ENCODE results near the gene FHOD3.

DNA sequence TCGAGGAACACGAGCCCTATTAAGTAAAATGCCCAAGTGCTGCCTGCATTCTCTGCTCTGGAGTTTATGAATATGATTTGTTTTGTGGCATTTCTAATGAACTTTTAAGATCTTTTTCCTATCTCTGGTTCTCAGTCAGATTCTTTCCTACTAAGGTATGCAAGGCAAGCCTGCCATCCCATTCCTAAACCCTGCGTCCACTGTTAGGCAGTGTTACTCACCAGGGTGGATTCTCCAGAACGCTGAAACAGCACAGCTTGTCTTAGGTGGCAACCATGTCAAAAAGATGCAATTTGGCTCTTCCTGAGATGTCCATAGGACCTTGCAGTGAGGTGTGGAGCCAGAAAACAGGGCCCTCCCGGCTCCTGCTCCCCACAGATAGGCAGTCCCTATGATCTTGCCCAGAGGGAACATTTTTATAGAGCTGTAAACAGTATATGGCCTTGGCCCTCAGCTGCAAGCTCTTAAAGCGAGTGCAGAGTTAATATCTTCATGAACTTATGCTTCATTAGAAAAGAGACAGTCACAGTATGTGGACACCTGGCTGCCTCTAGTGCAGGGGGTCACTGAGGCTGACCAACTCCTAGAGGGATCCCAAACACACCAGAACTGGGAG lies 446.9 kb downstream of the FHOD3 start:
- TF ChIP-seq, protein P1, sequence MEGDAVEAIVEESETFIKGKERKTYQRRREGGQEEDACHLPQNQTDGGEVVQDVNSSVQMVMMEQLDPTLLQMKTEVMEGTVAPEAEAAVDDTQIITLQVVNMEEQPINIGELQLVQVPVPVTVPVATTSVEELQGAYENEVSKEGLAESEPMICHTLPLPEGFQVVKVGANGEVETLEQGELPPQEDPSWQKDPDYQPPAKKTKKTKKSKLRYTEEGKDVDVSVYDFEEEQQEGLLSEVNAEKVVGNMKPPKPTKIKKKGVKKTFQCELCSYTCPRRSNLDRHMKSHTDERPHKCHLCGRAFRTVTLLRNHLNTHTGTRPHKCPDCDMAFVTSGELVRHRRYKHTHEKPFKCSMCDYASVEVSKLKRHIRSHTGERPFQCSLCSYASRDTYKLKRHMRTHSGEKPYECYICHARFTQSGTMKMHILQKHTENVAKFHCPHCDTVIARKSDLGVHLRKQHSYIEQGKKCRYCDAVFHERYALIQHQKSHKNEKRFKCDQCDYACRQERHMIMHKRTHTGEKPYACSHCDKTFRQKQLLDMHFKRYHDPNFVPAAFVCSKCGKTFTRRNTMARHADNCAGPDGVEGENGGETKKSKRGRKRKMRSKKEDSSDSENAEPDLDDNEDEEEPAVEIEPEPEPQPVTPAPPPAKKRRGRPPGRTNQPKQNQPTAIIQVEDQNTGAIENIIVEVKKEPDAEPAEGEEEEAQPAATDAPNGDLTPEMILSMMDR (IDR thresholded peaks at IDR 0.05 in 2 of 3, conservative IDR thresholded peaks at IDR 0.05 in 1 of 3; ENCODE audit: insufficient read depth in 2 of 3, low read depth in 1 of 3, low read length in 3 of 3): no peak
- TF ChIP-seq YY1 (IDR thresholded peaks at IDR 0.05; ENCODE audit: borderline replicate concordance in 1 of 3, control insufficient read depth in 1 of 3, extremely low read depth in 1 of 3, insufficient read depth in 3 of 3, insufficient read length in 1 of 3, insufficient replicate concordance in 2 of 3, low read depth in 1 of 3, low read length in 2 of 3): no peak
- TF ChIP-seq, protein P2, sequence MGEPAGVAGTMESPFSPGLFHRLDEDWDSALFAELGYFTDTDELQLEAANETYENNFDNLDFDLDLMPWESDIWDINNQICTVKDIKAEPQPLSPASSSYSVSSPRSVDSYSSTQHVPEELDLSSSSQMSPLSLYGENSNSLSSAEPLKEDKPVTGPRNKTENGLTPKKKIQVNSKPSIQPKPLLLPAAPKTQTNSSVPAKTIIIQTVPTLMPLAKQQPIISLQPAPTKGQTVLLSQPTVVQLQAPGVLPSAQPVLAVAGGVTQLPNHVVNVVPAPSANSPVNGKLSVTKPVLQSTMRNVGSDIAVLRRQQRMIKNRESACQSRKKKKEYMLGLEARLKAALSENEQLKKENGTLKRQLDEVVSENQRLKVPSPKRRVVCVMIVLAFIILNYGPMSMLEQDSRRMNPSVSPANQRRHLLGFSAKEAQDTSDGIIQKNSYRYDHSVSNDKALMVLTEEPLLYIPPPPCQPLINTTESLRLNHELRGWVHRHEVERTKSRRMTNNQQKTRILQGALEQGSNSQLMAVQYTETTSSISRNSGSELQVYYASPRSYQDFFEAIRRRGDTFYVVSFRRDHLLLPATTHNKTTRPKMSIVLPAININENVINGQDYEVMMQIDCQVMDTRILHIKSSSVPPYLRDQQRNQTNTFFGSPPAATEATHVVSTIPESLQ (CRISPR knock-in tag; IDR thresholded peaks at IDR 0.05): no peak

Measured in K562 (cell line).